ENCODE measurements around the gene MBOAT1.
"Not testable (repeated sequence)": the region's sequence is repeated elsewhere in the genome, so short reads cannot be mapped to it uniquely, and the experiment has no call there.

The MBOAT1 gene

GRCh38 chr6:20168690-20169089 lies 43.6 kb downstream of the MBOAT1 start:
- DNase-seq: no peak

GRCh38 chr6:20167601-20168000 lies 44.7 kb downstream of the MBOAT1 start:
- DNase-seq: no peak

GRCh38 chr6:20166210-20166609 lies 46.1 kb downstream of the MBOAT1 start:
- DNase-seq: no peak

DNA sequence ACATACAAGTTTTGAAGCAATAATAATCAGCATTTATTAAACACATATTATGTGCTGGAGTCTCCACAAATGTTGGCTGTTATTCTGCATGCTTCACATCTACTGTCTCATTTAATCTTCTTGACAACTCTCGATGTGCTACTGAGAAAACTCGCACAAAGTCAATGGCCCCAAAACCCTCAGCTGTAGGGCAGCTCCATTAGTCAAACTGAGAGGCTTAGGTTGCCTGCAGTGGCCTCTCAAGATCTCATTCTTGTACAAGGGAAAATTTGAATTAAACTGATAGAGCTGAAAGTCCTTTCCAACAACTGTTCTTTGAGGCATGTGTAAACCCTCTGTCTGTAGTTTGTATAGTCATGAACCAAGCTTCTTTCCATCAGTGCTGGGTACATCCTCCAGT lies 49.8 kb downstream of the MBOAT1 start:
- DNase-seq: no peak

- DNase-seq: peak; percentile 55
Observed at GRCh38 chr6:20160541-20161283, 51.6 kb downstream of the MBOAT1 start.

- no peak for DNase-seq
Observed at GRCh38 chr6:20159781-20160540, 52.3 kb downstream of the MBOAT1 start.

DNA sequence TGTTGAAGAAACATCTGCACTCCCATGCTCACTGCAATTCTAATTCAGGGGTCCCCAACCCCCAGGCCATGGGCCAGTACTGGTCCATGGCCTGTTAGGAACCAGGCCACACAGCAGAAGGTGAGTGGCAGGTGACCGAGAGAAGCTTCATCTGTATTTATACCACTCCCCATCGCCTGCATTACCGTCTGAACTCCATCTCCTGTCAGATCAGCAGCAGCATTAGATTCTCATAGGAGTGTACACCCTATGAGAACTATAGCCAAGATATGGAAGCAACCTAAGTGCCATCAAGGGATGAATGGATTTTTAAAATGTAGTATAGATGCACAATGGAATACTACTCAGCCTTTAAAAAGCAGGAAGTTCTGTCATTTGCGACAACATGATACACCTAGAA lies 53.2 kb downstream of the MBOAT1 start:
- no peak for DNase-seq

DNA sequence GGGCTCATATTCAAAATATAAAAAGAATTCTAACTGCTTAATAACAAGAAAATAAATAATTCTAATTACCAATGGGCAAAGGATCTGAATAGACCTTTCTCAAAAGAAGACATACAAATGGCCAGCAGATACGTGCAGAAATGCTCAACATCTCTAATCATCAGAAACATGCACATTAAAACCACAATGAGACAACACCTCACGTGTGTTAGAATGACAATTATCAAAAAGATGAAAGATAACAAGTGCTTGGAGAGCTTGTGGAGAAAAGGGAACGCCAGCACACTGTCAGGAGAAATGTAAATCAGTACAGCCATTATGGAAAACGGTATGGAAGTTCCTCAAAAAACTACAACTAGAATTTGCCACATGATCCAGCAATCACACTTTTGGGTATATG lies 53.6 kb downstream of the MBOAT1 start:
- DNase-seq: no peak

DNA sequence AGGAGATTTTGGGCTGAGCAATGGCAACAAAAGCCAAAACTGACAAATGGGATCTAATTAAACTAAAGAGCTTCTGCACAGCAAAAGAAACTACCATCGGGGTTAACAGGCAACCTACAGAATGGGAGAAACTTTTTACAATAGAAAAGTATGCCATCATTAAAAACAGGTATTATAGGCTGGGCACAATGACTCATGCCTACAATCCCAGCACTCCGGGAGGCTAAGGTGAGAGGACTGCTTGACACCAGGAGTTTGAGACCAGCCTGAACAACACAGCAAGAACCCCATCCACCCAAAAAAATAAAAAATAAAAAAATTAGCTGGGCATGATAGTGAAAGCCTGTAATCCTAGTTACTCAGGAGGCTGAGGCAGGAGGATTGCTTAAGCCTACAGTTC lies 55.4 kb downstream of the MBOAT1 start:
- DNase-seq: no peak

- no peak for DNase-seq
Observed at GRCh38 chr6:20154753-20155152, 57.5 kb downstream of the MBOAT1 start.

GRCh38 chr6:20153194-20153593 lies 59.1 kb downstream of the MBOAT1 start:
- DNase-seq: no peak

GRCh38 chr6:20148433-20148832 lies 63.8 kb downstream of the MBOAT1 start:
- no peak for DNase-seq

- no peak for DNase-seq
Observed at GRCh38 chr6:20147469-20147868, 64.8 kb downstream of the MBOAT1 start.

DNA sequence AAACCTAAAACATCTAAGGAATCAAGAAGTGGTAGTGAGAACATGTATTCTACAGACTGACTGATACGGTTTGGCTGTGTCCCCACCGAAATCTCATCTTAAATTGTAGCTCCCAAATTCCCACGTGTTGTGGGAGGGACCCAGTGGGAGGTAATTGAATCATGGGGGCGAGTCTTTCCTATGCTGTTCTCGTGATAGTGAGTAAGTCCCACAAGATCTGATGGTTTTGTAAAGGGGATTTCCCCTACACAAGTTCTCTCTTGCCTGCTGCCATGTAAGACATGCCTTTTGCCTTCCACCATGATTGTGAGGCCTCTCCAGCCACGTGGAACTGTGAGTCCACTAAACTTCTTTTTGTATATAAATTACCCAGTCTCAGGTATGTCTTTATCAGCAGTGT lies 65.4 kb downstream of the MBOAT1 start:
- DNase-seq: not testable (repeated sequence)

DNA sequence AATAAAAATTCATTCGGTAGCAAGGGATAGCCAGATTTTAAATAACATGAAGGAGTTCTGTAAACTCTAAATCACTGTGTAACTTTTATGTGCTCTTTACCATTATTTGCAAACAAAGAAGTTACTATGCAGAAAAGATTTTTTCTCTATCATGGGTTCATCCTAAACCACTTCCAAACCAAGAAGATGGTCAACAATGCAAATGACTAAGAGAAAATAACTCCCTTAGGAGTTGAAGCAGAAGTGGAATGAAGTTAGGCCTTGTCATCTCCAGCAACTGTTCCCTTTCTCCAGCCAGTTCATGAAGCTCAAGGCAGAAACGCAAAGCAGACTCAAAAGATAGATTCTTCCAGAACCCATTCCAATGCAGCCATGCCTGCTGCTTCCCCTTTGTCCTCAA lies 66.0 kb downstream of the MBOAT1 start:
- no peak for DNase-seq

DNA sequence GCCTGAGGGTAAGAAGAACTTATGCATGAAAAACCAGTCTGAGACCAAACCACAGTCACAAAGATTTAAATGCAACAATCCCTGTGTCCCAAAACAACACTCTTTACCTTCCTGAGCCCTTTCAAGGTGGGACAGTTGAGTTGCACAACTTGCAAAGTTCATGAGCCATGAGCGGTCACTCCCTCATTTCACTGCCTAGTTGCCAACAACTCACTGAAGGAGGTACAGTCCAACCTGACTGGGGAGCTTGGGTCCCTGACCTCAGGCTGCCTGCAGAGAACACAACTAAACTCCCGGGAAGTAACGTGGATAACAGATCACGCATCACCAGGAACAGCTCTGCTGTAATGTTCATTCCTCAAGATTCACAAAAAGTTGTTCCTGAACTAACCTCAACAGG lies 69.4 kb downstream of the MBOAT1 start:
- no peak for DNase-seq

DNA sequence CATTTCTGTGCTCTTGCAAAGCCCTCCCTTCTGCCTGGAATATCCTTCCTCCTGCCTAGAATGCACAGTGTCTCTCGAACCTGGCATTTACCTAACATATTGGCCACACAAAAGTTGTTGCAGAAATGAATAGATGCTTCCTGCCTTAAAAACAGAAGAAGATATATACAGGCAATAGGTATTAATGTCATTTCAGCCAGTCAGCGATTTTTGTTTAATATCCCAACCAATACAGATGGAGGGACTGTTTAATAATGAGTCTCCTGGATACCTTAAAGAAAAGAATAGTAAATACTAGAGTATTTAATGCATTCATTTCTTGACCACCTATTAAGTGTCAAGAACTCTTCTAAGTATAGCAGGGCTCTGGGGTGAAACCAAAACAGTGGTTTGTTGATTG lies 70.3 kb downstream of the MBOAT1 start:
- DNase-seq: no peak

- DNase-seq: not testable (repeated sequence)
Observed at GRCh38 chr6:20139127-20139963, 72.9 kb downstream of the MBOAT1 start.

GRCh38 chr6:20137837-20138236 lies 74.4 kb downstream of the MBOAT1 start:
- no peak for DNase-seq

DNA sequence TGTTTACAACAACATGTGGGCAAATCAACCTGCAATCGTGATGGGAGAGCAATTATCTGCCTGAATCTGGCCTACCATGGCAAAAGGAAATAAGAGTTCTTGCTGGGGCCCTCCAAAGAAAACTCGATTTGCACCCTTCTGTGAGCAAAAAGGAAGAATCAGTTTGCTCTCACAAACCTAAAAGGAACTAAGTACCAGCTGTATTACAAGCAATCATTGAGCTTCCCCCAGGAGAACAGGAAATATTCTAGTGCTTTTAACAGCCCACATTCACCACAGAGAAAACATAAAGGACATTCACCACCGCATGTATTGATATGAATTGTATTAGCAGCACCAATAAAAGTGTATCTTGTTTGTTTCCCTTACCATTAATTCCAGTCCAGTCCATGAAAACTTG lies 75.0 kb downstream of the MBOAT1 start:
- no peak for DNase-seq

DNA sequence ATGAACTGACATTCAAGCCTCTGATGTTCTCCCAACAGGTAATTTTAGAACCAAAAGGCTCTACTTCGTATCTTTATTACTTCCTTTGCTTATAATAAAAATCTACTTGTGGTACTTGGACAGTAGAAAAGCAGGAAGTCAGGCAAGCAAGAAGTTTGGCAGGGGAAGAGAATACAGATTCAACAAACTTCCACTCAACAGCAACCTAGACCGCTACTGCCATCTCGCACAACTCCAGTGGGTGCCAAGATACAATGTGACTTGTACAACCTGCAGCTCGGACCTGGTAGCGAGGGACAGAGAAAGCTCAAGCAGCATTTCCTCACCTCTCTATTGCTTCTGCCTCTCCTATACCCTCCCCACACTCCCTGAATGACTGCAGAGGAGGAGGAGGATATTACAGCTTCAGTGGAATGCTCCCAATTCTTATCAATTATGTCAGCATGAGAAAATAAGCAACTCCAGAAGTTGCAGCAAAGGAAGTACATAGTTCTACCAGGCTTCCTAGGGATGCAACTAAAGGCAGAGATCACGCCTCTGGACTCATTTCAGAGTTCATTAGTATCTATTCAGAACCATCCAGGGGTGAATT lies 76.5 kb downstream of the MBOAT1 start:
- DNase-seq: no peak

GRCh38 chr6:20134613-20135012 lies 77.7 kb downstream of the MBOAT1 start:
- no peak for DNase-seq
